Liver (tissue), 9 donors: ENCODE results near the gene CRYBG2. TPM values are rescaled to one million over a fixed set of nuclear protein-coding genes. Genes with fewer than 3 reads are reported as not detected.

Experiments used
- DNase-seq: peaks from one replicate; pipeline ENCODE4 v3.0.0-alpha.2; 2017; ENCODE audit warnings: low spot score
- H3K27ac ChIP-seq, 2 donors: one replicate each; pipeline ENCODE4 v1.7.0; 2013; ENCODE audit warnings: inconsistent platforms in 2 of 2, low read length in 2 of 2, control low read depth in 1 of 2, low read depth in 1 of 2, mild to moderate bottlenecking in 1 of 2
- H3K27me3 ChIP-seq, 4 donors: one replicate each; pipeline versions ENCODE4 v1.6.1 to v1.7.0; 2013; ENCODE audit warnings: low read length in 3 of 4, inconsistent platforms in 1 of 4, mild to moderate bottlenecking in 1 of 4, moderate library complexity in 1 of 4; ENCODE audit not compliant: control insufficient read depth in 4 of 4, insufficient read depth in 4 of 4
- H3K36me3 ChIP-seq, 4 donors: one replicate each; pipeline versions ENCODE4 v1.6.1 to v1.7.0; 2013; ENCODE audit warnings: low read length in 3 of 4, mild to moderate bottlenecking in 3 of 4, low read depth in 1 of 4, moderate library complexity in 1 of 4; ENCODE audit not compliant: control insufficient read depth in 4 of 4, insufficient read depth in 3 of 4
- H3K4me1 ChIP-seq, 4 donors: one replicate each; pipeline versions ENCODE4 v1.6.1 to v1.7.0; 2013; ENCODE audit warnings: low read length in 3 of 4, mild to moderate bottlenecking in 3 of 4, moderate library complexity in 1 of 4; ENCODE audit not compliant: control insufficient read depth in 4 of 4, insufficient read depth in 4 of 4
- H3K4me3 ChIP-seq, 3 donors: one replicate each; pipeline versions ENCODE4 v1.6.1 to v1.7.0; 2013; ENCODE audit warnings: low read length in 3 of 3, control low read depth in 1 of 3, low read depth in 1 of 3, mild to moderate bottlenecking in 1 of 3
- H3K9ac ChIP-seq, 2 donors: one replicate each; pipeline ENCODE4 v1.7.0; 2013; ENCODE audit warnings: low read length in 2 of 2, mild to moderate bottlenecking in 2 of 2, moderate library complexity in 2 of 2, control low read depth in 1 of 2, low read depth in 1 of 2
- H3K9me3 ChIP-seq, 4 donors: one replicate each; pipeline versions ENCODE4 v1.6.1 to v1.7.0; 2013; ENCODE audit warnings: low read length in 3 of 4; ENCODE audit not compliant: control insufficient read depth in 4 of 4
- EGR1 ChIP-seq, 2 donors: IDR thresholded peaks; 2 replicates each; pipeline ENCODE4 v1.6.1; 2016 to 2018; ENCODE audit warnings: antibody characterized with exemption in 2 of 2, low read depth in 2 of 2
- GABPA ChIP-seq, 2 donors: IDR thresholded peaks in 1 of 2; conservative IDR thresholded peaks in 1 of 2; 2 replicates each; pipeline ENCODE4 v1.6.1; 2016; ENCODE audit warnings: antibody characterized with exemption in 2 of 2, mild to moderate bottlenecking in 1 of 2, moderate library complexity in 1 of 2
- HNF4G ChIP-seq: IDR thresholded peaks from 2 replicates; pipeline ENCODE4 v1.6.1; 2016; ENCODE audit warnings: antibody characterized with exemption
- NR2F2 ChIP-seq: IDR thresholded peaks from 2 replicates; pipeline ENCODE4 v1.6.1; 2016; ENCODE audit warnings: antibody characterized with exemption
- YY1 ChIP-seq: IDR thresholded peaks from 2 replicates; pipeline ENCODE4 v1.6.1; 2016; ENCODE audit warnings: antibody characterized with exemption, mild to moderate bottlenecking
- WGBS: extraction: QIAGEN DNeasy Blood & Tissue Kit; methylation state at CpG from one replicate; pipeline ENCODE4 v1.1.7; 2013; 5-methylcytosine and 5-hydroxymethylcytosine counted together
- polyA plus RNA-seq, 2 donors: library from polyadenylated mRNA; stranded (reverse) in 1 of 2; unstranded in 1 of 2; fragments of 200-250 nt in 1 of 2; fragments of >200 nt in 1 of 2; fragmentation: Nextera tagmentation in 1 of 2; extraction: Ambion mirVana in 1 of 2; gene quantifications; one replicate each; pipeline versions ENCODE4 v1.2.1 to v1.2.3, GENCODE V29; 2013 to 2015
- total RNA-seq, 2 donors: library from RNA; depleted of rRNA; stranded (reverse); fragments of >200 nt; gene quantifications; one replicate each; pipeline ENCODE4 v1.2.3, GENCODE V29; 2014
- TF ChIP-seq, protein P1 (sequence below): IDR thresholded peaks from 2 replicates; pipeline ENCODE4 v1.6.1; 2016; ENCODE audit warnings: antibody characterized with exemption
- TF ChIP-seq, protein P2 (sequence below): IDR thresholded peaks from 2 replicates; pipeline ENCODE4 v1.6.1; 2016; ENCODE audit warnings: antibody characterized with exemption, mild to moderate bottlenecking
- TF ChIP-seq, protein P3 (sequence below): fragments of 150-350 bp; IDR thresholded peaks from 2 replicates; pipeline ENCODE4 v1.5.1; 2017; ENCODE audit warnings: improper control_type of control experiment, low read depth, low read length; ENCODE audit not compliant: missing input control
- TF ChIP-seq, protein P4 (sequence below): IDR thresholded peaks from 2 replicates; pipeline ENCODE4 v1.6.1; 2016; ENCODE audit warnings: antibody characterized with exemption
- donor health status: healthy.
- donor health status: healthy.
- donor health status: healthy.
- donor health status: healthy.
- donor health status: healthy.

CRYBG2 gene, protein sequence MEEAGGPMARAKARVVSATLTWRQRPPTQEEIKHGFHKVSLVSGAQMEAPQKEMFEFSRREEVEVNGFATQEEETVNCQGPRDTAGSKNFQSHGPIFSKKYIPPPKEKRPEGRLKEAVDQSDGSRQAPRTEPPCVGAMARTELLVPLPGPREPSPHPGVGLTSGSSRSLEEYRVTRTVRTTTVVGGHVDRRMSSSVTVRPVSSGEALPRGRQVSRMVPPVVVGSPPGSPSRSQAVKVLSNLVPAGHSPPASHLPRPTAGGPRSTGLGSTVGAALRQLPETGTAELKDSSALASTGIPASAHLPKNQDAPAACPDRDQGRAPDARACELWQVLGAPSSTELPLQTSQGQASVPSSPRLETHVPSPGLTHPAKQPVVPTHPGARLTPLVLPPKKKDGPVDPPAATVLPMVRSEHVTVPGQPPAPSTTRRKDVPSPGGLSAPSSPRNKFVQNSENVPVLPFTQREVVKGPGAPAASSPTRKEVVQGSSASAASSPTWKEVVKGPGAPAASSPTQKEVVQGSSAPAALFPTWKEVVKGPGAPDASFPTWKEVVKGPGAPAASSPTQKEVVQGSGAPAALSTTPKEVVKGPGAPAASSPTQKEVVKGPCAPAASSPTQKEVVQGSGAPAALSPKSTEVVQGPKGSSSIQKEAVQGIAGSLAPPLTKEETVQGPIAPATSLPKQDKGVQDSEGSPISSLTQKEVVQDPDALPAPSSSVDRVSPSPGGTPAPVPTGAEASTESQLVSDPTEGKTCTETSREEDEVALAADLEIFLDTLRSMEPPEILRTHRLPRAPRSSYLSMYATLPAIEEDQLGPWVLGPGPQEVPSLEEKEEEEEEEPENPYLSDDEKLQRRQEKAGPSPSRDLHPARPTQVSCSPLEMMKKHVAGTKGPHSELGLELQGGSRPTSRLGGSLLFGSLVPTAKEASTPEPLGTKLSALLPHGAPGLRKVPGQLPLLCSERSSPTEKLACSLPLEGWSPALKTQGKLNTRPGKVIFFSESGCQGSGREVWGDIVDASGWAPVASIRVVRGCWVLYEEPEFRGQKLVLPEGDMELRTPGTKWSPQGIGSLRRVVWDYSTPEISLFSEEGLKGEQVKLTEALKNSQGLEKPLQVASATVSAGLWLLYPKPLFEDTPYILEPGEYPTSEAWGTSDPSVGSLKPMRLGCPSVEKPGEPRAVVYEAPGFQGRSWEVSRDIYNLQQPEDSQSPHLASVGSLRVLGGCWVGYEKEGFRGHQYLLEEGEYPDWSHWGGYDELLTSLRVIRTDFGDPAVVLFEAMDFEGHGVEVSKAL (N-terminal part only)
- total RNA-seq (under 1 TPM; under 0.01 TPM), polyA plus RNA-seq (under 1 TPM in 1 of 2 donors, not detected in 1; 0.12 TPM)

DNA sequence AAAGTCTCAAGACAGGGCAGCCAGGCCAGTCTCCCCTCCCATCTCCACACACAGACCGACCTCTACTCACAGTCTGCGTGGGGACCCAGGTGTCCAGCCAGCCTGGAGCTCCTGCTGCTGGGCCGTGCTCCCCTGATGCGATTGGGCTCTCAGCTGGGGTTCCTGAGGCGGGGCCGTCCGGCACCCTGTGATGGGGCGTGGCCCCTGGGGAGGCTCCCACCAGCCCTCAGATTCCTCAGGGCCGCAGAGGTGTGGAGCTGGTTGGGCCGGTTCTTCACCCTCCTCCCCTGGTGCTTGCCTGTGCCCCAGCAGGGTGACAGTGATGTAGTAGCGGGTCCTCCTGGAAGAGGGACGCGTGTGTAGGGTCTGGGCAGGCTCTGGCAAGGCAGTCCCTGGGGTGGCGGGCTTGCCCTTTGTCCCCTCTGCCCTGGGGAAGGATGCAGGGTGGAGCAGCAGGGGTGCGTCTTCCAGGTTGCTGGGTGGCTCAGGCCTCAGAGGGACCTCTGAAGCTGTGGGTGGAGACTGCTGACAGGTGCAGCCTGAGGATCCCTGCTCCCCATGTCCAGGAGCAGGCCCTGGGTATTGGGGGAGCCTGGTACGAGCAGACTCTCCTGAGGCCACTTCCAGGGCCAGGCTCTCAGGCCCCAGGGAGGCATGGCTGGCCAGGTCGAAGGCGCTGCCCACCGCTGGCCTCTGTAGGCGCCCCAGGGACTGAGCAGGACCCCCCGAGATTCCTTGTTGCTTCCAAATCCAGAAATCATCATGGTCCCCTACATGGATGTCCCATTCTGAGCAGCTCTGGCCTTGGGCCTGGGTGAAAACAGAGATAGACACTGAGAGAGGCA, at the start of gene CRYBG2:
Gene CRYBG2 (minus strand): TSS at position 155 of the 845 bp plus-strand sequence. CDS start 7,473 bp downstream, outside the sequence.
- Histone ChIP-seq H3K27ac (no peak within 1 kb of the TSS), H3K27me3 (no peaks in the 10 kb centered on the region), H3K9me3 (no peaks in the 10 kb centered on the region), H3K4me3 (no peak within 1 kb of the TSS), H3K36me3 (no peaks in the 10 kb centered on the region), H3K9ac (no peak within 1 kb of the TSS), H3K4me1 (peaks cover 0 to 7% (median 4%) of the 10 kb centered on the region in 4 donors)
- TF ChIP-seq, protein P1, sequence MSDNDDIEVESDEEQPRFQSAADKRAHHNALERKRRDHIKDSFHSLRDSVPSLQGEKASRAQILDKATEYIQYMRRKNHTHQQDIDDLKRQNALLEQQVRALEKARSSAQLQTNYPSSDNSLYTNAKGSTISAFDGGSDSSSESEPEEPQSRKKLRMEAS, result no peak
- TF ChIP-seq GABPA (IDR thresholded peaks at IDR 0.05 in 1 of 2, conservative IDR thresholded peaks at IDR 0.05 in 1 of 2) (no peak), HNF4G (no peak), YY1 (no peak), NR2F2 (no peak)
- DNase-seq, result no peak
- 85% methylated on average over 21 of the region's 21 CpGs for WGBS

DNA sequence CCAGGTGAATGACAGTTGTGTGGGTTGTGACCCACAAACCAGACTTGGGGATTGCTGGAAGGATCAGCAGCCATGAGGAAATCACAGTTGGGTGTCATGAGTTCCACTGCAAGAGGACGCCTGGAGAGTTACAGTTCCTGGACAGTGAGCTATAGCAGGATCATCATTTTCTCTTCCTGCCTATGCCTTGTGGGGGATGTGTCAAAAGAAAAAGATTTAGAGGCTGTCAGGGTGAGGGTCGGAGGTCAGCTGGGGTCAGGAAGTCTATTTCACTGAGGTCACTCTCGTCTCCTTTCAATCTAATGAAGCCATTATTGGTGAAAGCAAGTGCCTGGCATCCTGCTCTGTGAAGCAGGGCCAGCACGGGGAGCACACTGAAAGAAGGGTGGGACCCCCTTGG, 49.7 kb upstream of the CRYBG2 start:
- Histone ChIP-seq H3K4me3 (no peak overlapping the region), H3K9ac (no peak overlapping the region), H3K36me3 (no peaks in the 10 kb centered on the region), H3K4me1 (no peaks in the 10 kb centered on the region), H3K27me3 (peaks cover 0 to 5% (median 0%) of the 10 kb centered on the region in 4 donors), H3K27ac (no peak overlapping the region), H3K9me3 (no peaks in the 10 kb centered on the region)
- no peak for TF ChIP-seq EGR1 (IDR thresholded peaks at IDR 0.05; ENCODE audit: low read depth in 2 of 2)
- TF ChIP-seq, protein P2, sequence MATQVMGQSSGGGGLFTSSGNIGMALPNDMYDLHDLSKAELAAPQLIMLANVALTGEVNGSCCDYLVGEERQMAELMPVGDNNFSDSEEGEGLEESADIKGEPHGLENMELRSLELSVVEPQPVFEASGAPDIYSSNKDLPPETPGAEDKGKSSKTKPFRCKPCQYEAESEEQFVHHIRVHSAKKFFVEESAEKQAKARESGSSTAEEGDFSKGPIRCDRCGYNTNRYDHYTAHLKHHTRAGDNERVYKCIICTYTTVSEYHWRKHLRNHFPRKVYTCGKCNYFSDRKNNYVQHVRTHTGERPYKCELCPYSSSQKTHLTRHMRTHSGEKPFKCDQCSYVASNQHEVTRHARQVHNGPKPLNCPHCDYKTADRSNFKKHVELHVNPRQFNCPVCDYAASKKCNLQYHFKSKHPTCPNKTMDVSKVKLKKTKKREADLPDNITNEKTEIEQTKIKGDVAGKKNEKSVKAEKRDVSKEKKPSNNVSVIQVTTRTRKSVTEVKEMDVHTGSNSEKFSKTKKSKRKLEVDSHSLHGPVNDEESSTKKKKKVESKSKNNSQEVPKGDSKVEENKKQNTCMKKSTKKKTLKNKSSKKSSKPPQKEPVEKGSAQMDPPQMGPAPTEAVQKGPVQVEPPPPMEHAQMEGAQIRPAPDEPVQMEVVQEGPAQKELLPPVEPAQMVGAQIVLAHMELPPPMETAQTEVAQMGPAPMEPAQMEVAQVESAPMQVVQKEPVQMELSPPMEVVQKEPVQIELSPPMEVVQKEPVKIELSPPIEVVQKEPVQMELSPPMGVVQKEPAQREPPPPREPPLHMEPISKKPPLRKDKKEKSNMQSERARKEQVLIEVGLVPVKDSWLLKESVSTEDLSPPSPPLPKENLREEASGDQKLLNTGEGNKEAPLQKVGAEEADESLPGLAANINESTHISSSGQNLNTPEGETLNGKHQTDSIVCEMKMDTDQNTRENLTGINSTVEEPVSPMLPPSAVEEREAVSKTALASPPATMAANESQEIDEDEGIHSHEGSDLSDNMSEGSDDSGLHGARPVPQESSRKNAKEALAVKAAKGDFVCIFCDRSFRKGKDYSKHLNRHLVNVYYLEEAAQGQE, result no peak
- TF ChIP-seq, protein P3, sequence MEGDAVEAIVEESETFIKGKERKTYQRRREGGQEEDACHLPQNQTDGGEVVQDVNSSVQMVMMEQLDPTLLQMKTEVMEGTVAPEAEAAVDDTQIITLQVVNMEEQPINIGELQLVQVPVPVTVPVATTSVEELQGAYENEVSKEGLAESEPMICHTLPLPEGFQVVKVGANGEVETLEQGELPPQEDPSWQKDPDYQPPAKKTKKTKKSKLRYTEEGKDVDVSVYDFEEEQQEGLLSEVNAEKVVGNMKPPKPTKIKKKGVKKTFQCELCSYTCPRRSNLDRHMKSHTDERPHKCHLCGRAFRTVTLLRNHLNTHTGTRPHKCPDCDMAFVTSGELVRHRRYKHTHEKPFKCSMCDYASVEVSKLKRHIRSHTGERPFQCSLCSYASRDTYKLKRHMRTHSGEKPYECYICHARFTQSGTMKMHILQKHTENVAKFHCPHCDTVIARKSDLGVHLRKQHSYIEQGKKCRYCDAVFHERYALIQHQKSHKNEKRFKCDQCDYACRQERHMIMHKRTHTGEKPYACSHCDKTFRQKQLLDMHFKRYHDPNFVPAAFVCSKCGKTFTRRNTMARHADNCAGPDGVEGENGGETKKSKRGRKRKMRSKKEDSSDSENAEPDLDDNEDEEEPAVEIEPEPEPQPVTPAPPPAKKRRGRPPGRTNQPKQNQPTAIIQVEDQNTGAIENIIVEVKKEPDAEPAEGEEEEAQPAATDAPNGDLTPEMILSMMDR, result no peak
- TF ChIP-seq, protein P4, sequence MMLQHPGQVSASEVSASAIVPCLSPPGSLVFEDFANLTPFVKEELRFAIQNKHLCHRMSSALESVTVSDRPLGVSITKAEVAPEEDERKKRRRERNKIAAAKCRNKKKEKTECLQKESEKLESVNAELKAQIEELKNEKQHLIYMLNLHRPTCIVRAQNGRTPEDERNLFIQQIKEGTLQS, result no peak
- 27% methylated on average over 4 of the region's 4 CpGs for WGBS
- no peak for DNase-seq
